GM21723 (cell line): ENCODE results near the gene PAN3.

Source experiments
- ATAC-seq: cut with Tn5 transposase; IDR thresholded peaks from one replicate; pipeline ENCODE4 v1.9.1; 2021; ENCODE audit warnings: mild to moderate bottlenecking, moderate library complexity; ENCODE audit not compliant: unreplicated experiment

PAN3 gene

DNA sequence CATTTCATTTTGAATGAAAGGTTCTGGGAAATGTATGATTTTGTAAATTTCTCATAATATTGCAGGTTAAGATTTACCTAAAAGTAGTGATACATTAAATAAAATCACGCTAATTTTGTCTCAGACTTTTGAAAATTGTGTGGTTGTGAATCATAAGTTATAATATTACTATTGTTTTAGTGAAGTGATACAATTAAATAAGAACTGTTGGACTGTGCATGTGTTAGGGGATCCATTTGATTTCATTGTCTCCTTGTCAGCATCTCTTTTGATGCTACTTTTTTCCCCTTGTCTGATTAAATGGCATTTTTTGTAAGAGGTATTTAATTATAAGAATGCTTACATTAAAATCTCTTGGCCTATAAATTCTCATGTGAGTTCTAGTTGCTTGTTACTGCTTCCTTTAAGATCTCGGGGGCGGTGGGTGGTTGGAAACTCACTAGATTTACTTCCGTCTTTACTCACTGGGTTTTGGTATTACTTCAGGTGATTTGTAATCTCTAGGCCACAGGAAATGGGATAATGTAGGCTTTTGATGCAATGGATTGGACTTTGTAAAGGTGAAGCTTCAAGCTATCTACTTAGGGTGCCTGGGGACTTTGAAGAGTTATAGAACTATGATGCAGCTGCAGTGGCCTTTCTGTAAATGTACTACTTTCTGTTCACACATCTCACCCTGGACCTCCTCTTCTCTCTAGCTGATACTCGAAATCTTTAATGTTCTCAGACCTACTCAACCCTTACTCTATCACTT lies 66.5 kb downstream of the PAN3 start:
- no peak for ATAC-seq

GRCh38 chr13:28218679-28219078 lies 80.3 kb downstream of the PAN3 start:
- no peak for ATAC-seq

DNA sequence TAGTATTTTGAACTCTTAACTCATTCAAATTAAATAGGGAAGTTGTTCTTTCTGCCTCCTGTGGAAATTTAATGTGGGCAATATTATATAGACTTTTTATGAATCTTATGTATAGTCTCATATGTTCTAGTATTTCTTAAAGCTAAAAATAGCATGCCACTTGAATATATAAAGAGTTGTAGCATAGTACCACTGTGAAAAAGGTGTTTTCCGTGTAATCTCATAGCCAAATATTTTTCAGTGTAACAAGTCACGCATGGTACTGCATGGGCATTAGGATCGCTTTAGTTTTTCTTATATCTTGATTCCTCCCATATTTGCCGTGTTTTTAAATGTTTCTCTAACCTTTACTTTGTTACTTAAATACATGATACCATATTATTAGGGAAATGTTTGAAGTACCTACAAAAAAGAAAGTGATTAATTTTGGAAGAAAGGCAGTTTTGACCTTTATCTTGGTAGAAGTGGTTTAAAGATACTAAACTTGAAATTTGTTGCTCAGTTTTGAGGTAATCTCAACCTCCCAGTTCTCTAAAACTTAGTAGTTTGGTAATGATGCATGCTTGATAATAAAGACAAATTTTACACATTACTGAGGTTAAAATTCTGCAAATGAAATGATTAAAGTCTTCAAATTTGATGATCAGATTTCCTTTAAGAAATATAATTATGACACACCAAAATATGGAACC lies 81.2 kb downstream of the PAN3 start:
- no peak for ATAC-seq

DNA sequence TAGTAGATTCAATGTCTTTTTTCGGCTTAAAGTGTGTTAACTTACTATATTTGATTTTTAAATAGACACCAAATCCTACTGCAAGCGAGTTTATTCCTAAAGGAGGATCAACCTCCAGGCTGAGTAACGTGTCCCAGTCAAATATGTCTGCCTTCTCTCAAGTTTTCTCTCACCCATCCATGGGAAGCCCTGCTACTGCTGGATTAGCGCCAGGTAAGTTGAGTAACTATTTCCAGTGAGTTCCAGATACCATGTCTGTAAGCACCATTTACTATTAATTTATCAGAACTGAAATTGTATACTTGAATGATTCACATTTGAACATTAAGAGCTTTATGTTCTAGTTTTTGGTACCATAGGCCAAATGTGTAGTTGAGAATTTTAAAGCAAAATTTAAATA lies 81.8 kb downstream of the PAN3 start:
- no peak for ATAC-seq

DNA sequence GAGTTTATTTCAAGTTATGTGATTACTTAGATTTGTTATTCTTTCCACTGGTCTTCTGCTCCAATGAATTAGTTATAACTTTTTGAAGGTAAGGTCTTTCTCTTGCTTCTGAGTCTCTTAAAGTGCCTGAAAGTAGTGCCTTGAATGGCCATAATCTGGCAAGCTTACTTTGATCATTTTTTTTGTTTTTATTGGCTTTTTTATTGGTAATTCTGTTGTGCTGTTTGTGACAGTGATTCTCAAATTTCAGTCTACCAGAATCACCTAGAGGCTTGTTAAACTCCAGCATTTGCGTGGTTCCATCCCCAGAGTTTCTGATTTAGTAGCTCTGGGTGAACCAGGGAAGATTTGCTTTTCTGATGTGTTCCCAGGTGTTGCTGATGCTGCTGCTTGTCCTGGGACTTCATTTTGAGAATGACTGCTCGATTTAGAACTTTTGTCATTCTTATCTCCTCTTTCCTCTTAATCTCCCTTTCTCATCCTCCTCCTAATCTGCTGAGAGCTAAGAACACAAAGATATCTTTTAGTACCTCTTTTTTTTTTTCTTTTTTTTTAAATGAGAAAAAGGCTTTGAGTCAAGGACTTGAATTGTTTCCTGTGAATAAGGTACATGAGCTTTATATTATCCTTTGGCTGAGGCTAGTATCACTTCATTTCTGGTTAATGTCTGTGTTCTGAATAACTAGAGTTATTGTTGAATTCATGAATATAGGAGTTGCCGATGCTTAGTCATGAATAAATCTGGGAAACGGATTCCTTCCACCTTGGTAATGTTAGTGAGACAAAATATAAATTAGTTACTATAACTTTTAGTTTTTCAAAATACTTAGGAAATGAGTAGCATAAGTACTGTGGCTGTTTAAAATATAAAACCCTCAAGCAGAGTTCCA lies 91.4 kb downstream of the PAN3 start:
- no peak for ATAC-seq

- ATAC-seq, result no peak
These were observed 93.3 kb downstream of the PAN3 start for GRCh38 chr13:28231642-28232041.

DNA sequence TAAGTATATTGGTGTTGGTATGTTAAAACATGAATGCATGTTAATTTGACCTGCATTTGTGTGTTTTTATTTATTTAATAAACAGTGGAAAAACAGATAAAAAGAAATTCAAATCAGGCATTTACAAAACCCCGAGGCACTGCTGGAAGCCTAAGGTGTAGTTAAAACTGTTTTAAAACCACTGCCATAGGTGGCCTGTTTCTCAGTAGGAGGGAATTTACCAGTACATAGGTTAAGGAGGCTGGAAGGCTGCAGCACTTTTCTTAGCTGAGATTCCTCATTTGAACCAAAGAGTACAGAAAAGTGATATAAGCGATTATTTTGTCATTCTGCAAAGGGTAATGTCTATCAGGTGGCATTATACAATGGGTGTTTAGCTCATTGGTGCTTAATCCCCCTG lies 99.6 kb downstream of the PAN3 start:
- ATAC-seq, result no peak

GRCh38 chr13:28239374-28239773 lies 101.0 kb downstream of the PAN3 start:
- no peak for ATAC-seq

DNA sequence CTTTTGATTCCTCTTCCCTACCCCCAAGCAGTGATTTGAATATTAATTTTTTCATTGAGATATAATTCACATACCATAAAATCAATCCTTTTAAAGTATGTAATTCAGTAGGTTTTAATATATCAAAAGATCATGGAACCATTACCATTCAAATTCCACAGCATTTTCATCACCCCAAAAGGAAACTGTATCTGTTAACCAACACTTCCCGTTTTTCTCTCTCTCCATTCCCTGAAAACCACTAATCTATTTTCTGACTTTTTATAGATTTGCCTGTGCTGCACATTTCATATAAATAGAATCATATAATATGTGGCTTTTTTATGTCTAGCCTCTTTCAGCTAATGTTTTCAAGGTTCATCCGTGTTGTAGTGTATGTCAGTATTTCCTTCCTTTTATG lies 107.1 kb downstream of the PAN3 start:
- no peak for ATAC-seq

DNA sequence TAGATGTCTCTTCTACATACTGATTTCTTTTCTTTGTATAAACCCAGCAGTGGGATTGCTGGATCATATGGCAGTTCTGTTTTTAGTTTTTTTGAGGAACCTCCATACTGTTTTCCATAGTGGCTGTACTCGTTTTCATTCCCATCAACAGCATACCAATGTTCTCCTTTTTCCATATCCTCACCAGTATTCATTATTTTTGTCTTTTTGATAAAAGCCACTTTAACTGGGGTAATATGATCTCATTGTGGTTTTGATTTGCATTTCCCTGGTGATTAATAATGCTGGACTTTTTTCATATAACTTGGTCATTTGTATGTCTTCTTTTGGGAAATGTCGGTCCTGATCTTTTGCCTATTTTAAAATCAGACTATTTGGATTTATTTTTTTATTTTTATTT lies 108.5 kb downstream of the PAN3 start:
- no peak for ATAC-seq

GRCh38 chr13:28248080-28248479 lies 109.7 kb downstream of the PAN3 start:
- no peak for ATAC-seq

GRCh38 chr13:28250542-28250941 lies 112.2 kb downstream of the PAN3 start:
- no peak for ATAC-seq

DNA sequence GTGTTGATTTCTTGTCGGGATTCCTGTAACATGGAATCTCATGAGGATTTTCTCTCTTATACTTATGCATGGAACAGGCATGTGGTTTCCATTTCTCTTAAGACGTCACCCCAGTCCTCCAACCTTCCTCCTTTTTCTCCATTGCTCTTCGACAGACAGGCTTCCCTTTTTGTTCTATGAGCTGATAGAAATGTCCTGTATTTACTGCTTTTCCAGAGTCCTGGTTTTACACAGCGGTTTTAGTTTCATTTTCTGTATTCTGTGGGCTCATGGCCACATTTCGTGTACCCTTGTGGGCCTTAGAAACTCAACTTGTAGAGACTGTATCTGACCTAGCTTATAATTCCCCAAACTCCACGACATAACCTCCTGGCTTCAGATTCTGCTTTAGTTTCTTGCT lies 113.1 kb downstream of the PAN3 start:
- no peak for ATAC-seq

DNA sequence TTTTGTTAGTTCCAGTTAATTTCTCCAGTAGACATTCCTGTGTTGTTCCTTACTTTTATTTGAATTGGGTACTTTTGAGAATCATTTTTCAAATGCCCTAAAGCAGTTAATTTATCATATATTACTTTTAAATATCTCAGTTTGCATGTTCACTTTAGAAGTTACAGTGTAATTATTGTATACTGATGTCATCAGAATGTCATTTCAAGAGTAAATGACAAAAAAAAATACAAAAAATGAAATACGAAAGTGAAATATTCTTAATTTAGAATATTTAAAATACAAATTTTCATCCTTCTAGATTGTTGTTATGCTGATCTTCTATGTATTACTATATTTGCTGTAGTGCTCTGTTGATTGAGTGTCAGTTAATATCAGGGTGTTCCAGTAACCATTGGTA lies 114.2 kb downstream of the PAN3 start:
- no peak for ATAC-seq

- no peak for ATAC-seq
These were observed 119.0 kb downstream of the PAN3 start for GRCh38 chr13:28257305-28257704.

- no peak for ATAC-seq
These were observed 120.1 kb downstream of the PAN3 start for GRCh38 chr13:28258417-28258816.

- no peak for ATAC-seq
These were observed 129.2 kb downstream of the PAN3 start for GRCh38 chr13:28267497-28267896.

DNA sequence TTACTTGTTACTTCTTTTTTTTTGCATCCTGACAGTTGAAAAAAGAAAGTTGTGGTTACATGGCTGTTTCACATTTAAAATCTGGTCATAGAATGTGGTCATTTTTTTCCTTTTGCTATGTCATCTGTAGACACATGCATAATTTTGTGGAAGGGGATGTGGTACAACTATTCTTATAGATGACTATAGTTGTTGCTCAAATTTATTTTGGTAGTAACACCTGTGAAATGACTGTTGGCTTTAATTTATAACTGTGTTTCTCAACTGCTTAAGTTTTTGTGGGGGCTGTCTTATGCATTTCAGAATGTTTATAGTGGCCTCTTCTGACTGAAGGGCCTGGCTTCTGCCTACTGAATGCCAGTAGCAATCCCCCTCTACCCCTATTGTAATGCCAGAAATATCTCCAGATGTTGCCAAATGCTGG lies 130.5 kb downstream of the PAN3 start:
- ATAC-seq, result peak; percentile 99

DNA sequence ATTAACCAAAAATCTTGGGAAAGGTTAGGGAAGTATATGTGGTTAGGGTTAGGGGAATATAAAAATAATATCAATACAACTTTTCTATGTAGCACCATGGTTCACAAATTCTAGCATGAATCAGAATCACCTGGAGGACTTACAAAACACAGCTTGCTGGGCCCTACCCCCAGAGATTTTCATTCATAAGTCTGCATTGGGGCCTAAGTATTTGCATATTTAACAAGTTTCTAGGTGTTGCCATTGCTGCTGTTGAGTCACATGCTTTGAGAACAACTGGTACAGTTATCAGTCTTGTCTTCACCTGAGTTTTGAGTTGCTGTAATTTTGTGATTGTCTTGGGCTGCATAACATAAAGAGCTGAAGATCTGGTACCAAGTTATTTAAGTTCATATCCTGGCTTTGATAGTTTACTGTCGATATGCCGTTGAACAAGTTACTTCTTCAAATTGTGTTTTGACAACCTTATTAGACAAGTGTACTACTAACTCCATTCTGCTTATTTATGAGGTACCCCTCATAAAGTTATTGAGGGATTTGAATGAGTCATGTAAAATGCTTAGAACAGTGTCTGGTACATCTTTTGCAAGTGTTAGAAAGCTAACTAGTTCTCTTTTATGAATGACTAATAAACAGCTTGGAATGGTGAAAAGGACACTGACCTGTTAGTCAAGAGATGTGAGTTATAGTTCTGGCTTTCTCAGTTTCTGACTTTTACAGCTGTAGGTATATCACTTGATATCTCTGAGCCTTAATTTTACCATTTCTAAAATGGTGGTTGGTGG lies 132.9 kb downstream of the PAN3 start:
- ATAC-seq, result no peak

DNA sequence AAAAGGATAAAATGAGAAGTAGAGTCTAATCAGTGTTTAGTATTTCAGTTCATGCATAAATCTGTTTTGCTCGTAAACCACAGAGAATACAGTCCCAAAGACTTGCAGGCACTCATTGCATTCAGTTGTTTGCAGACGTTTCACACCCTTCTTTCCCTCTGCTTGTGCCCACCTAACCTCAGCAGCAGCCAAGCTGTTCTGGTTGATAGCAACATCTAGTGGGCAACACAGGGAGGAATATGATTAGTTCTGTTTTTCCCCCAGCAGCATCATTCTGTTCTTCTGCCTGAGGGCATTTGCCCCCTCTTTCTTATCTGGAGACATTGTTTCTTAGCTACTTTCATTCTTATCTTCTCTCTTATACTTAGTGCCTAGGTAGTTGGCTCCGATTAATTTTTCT lies 135.6 kb downstream of the PAN3 start:
- no peak for ATAC-seq

GRCh38 chr13:28282451-28282850 lies 144.1 kb downstream of the PAN3 start:
- no peak for ATAC-seq
